Activated T-helper 2 cell treated with anti-CD3 and anti-CD28 coated beads, Interferon-gamma antibody, Interleukin-2, Interleukin-4, amounts not matched to agents 10 μg/mL and 5 μg/mL and 100 μg/mL, durations not matched to agents 14 hours and 24 hours and 36 hours (primary cell): Measurements from ENCODE around the gene POLD1. TPM values are rescaled to one million over a fixed set of nuclear protein-coding genes. Genes with fewer than 3 reads are reported as not detected.
"Not testable (repeated sequence)": the region's sequence is repeated elsewhere in the genome, so short reads cannot be mapped to it uniquely, and the experiment has no call there.

Source experiments
- DNase-seq: peaks from one replicate; pipeline ENCODE4 v3.0.0; 2021; ENCODE audit warnings: low spot score
- H3K27ac Mint-ChIP-seq: one replicate; pipeline ENCODE4 v1.8.0; 2021; ENCODE audit warnings: mixed read lengths
- H3K27me3 Mint-ChIP-seq: one replicate; pipeline ENCODE4 v1.8.0; 2021; ENCODE audit warnings: low read depth, mixed read lengths
- H3K36me3 Mint-ChIP-seq: one replicate; pipeline ENCODE4 v1.8.0; 2021; ENCODE audit warnings: low read depth, mixed read lengths
- H3K4me1 Mint-ChIP-seq: one replicate; pipeline ENCODE4 v1.8.0; 2021; ENCODE audit warnings: low read depth, mixed read lengths
- H3K4me3 Mint-ChIP-seq: one replicate; pipeline ENCODE4 v1.8.0; 2021; ENCODE audit warnings: low read depth, mild to moderate bottlenecking, moderate library complexity, mixed read lengths
- H3K9me3 Mint-ChIP-seq: one replicate; pipeline ENCODE4 v1.8.0; 2021; ENCODE audit warnings: mixed read lengths
- intact Hi-C: fragments of 100-400 bp; cut with micrococcal nuclease; formaldehyde crosslinking; loops from one replicate; pipeline ENCODE4 v1.15.1; 2023
- total RNA-seq: library from RNA; stranded (reverse); gene quantifications from 2 replicates; pipeline ENCODE4 v1.2.3, GENCODE V29; 2022

Gene POLD1
- total RNA-seq, 1 donor from 2014 or later: 153 TPM

DNA sequence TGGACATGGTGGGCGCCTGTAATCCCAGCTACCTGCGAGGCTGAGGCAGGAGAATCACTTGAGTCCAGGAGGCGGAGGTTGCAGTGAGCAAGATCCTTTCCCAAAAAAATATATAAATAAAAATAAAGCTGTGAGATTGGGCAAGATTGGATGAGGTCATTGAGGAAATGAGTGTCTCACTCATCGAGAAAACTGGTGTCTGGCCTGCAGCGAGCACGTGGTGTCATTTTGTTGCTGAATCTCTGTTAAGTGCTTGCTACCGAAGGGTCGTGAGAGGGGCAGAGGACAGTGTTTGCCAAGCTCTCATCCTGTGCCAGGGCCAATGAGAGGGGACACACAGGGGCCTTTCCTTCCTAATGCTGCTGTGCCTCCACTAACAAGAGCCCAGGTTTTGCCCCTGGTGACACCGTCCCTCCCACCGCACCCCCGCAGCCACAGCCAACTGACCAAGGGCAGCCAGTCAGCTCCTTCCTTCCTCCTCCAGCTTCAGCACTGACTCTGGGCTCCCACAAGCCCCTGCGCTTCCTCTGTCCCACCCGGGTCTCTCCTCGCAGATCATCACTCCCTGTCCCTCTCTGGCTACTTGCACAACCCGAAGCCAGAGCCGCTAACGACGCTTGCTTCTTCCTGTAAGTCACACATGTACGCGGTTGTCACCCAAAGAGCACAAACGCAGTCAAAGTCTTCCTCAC lies 3.2 kb downstream of the POLD1 start:
- peaks cover 27% of the 10 kb centered on the region for H3K4me1 Mint-ChIP-seq
- H3K27me3 Mint-ChIP-seq: no peaks in the 10 kb centered on the region
- intact Hi-C loops: no loop called here
- peak overlapping the region; percentile 38 for H3K4me3 Mint-ChIP-seq
- H3K9me3 Mint-ChIP-seq: no peaks in the 10 kb centered on the region
- H3K36me3 Mint-ChIP-seq: peaks cover 54% of the 10 kb centered on the region
- H3K27ac Mint-ChIP-seq: no peak overlapping the region
- no peak for DNase-seq

DNA sequence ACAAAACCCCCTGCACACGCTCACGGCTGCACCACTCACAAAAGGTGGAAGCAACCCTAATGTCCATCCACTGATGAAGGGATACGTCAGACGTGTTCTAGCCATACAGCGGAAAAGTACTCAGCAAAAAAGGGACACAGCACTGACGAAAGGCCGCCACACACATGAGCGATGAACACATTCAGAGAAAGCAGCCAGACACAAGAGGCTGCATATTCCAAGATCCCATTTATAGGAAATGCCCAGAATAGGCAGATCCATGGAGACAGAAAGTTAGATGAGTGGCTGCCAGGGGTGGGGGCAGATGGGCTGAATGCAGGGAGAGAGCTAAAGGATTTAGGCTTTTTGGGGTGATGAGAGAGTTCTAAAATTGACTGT lies 3.7 kb downstream of the POLD1 start:
- intact Hi-C loops: no loop called here
- H3K9me3 Mint-ChIP-seq: no peaks in the 10 kb centered on the region
- peaks cover 58% of the 10 kb centered on the region for H3K36me3 Mint-ChIP-seq
- H3K27me3 Mint-ChIP-seq: no peaks in the 10 kb centered on the region
- no peak overlapping the region for H3K27ac Mint-ChIP-seq
- peaks cover 27% of the 10 kb centered on the region for H3K4me1 Mint-ChIP-seq
- DNase-seq: no peak
- H3K4me3 Mint-ChIP-seq: peak overlapping the region; percentile 38

DNA sequence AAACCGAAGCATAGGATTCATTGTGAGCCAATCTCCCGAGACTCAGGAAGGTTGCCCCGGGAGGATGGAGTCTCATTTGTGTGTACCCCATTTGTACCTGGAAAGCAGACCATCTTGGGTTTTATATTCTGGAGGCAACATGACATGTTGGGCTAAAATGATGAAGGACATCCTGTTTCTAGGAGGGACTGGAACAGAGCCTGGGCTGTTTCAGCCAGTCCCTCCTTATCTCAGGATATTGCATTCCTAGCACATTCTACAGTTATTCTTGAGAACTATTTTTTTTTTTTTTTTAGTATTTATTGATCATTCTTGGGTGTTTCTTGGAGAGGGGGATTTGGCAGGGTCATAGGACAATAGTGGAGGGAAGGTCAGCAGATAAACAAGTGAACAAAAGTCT lies 6.1 kb downstream of the POLD1 start:
- DNase-seq, H3K27ac Mint-ChIP-seq, H3K4me3 Mint-ChIP-seq, intact Hi-C loops, H3K4me1 Mint-ChIP-seq, H3K9me3 Mint-ChIP-seq, H3K27me3 Mint-ChIP-seq: not testable (repeated sequence)
- peaks cover 58% of the 10 kb centered on the region for H3K36me3 Mint-ChIP-seq

DNA sequence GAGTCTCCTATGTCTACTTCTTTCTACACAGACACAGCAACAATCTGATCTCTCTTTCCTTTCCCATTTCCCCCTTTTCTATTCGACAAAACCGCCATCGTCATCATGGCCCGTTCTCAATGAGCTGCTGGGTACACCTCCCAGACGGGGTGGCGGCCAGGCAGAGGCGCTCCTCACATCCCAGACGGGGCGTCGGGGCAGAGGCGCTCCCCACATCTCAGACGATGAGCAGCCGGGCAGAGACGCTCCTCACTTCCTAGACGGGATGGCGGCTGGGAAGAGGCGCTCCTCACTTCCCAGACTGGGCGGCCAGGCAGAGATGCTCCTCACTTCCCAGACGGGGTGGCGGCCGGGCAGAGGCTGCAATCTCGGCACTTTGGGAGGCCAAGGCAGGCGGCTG lies 6.8 kb downstream of the POLD1 start:
- peaks cover 61% of the 10 kb centered on the region for H3K36me3 Mint-ChIP-seq
- H3K4me3 Mint-ChIP-seq, H3K4me1 Mint-ChIP-seq, H3K27me3 Mint-ChIP-seq, H3K9me3 Mint-ChIP-seq, intact Hi-C loops, H3K27ac Mint-ChIP-seq, DNase-seq: not testable (repeated sequence)

DNA sequence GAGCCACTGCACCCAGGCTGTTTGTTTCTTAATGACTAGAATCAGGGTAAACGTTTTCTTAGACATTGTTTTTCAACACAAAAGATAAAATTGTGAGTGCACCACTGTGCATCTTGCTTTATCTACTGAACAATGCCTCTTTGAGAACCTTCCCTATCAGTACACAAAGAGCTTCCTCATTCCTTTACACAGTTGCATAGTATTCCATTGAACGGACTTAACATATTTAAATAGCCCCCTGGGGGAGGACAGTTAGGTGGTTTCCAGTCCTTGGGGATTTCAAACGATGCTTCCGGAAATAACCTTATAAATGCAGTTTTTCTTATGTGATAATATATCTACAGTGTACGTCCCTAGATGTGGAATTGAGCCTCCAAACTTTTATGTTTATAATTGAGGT lies 8.6 kb downstream of the POLD1 start:
- Mint-ChIP-seq H3K9me3 (no peaks in the 10 kb centered on the region), H3K4me1 (peaks cover 2% of the 10 kb centered on the region), H3K27ac (no peak overlapping the region), H3K27me3 (no peaks in the 10 kb centered on the region), H3K36me3 (peaks cover 57% of the 10 kb centered on the region), H3K4me3 (no peak overlapping the region)
- intact Hi-C loops: no loop called here
- no peak for DNase-seq

DNA sequence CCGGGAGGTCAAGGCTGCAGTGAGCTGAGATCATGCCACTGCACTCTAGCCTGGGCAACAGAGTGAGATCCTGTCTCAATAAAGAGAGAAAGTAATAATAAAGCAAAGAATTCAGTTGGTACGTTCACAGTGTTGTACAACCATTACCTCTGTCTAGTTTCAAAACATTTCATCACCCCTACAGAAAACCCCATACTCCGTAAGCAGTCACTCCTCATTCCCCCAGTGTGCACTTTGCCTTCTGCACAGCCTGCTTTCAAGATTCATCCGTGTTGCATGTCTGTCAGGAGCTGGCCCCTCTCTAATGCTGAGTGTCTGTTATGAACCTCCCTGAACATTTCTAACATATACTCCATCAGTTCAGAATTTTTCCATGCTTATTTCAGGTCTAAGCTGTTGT lies 9.4 kb downstream of the POLD1 start:
- Mint-ChIP-seq H3K4me1 (no peaks in the 10 kb centered on the region), H3K9me3 (no peaks in the 10 kb centered on the region), H3K27ac (no peak overlapping the region), H3K36me3 (peaks cover 54% of the 10 kb centered on the region), H3K27me3 (no peaks in the 10 kb centered on the region), H3K4me3 (no peak overlapping the region)
- intact Hi-C loops: no loop called here
- DNase-seq: no peak

DNA sequence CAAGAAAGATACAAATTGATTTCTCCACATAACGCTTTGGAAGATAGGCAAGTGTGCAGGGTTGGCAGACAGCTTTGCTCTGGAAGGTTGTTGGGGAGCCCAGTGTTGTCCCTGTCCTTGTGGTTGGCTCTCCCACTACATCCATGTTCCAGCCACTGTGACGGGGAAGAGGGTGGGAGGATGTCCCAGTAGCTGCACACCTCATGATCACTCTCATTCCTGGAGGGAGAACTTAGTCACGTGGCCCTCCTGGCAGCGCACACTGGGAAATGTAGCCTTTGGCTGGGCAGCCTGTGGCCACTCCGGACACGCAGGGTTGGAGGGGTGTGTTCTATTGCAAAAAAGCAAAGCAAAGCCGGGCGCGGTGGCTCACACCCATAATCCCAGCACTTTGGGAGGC lies 9.9 kb downstream of the POLD1 start:
- Mint-ChIP-seq H3K27me3 (no peaks in the 10 kb centered on the region), H3K36me3 (peaks cover 54% of the 10 kb centered on the region), H3K9me3 (no peaks in the 10 kb centered on the region), H3K27ac (no peak overlapping the region), H3K4me3 (no peak overlapping the region), H3K4me1 (no peaks in the 10 kb centered on the region)
- intact Hi-C loops: no loop called here
- DNase-seq: no peak

DNA sequence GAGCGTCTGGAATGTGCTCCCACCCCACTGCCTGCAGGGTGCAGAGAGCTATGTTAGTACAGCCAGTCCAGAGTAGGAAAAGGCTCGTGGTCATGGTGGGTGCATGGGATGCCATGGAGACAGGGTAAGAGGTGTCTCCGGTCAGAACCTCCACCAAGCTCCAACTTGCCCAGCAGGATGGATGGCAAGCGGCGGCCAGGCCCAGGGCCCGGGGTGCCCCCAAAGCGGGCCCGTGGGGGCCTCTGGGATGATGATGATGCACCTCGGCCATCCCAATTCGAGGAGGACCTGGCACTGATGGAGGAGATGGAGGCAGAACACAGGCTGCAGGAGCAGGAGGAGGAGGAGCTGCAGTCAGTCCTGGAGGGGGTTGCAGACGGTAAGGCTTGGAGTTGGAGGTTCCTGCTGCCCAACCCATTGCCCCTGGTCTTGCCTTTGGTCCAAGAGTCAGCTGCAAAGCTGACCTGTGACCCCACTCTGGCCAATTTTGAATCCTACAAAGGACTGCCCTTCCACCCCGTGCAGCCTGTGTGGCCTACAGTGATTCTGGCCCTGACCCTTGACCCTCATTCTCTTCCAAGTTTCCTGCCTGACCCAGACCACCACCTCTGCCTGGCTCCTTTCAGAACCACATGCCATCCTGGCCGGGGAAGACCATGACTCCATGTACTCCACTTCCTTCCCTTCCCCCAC lies 14.7 kb downstream of the POLD1 start:
- Mint-ChIP-seq H3K27ac (no peak overlapping the region), H3K4me3 (no peak overlapping the region), H3K36me3 (peaks cover 34% of the 10 kb centered on the region), H3K27me3 (no peaks in the 10 kb centered on the region), H3K9me3 (no peaks in the 10 kb centered on the region), H3K4me1 (no peaks in the 10 kb centered on the region)
- intact Hi-C loops: no loop called here
- no peak for DNase-seq

DNA sequence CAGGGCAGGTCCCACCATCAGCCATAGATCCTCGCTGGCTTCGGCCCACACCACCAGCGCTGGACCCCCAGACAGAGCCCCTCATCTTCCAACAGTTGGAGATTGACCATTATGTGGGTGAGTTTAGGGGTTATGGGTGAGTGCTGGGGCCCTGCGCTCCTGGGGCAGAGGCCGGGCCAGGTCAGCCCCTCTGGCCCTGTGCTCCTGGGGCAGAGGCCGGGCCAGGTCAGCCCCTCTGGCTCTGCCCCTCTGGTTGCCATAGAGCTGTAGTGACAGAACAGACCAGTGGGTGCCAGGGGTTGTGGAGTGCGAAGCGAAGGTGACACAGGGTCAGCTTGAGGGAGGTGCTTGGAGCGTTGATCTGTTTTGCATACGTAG lies 15.2 kb downstream of the POLD1 start:
- no peak overlapping the region for H3K27ac Mint-ChIP-seq
- peaks cover 36% of the 10 kb centered on the region for H3K36me3 Mint-ChIP-seq
- no peaks in the 10 kb centered on the region for H3K4me1 Mint-ChIP-seq
- intact Hi-C loops: no loop called here
- no peaks in the 10 kb centered on the region for H3K27me3 Mint-ChIP-seq
- DNase-seq: no peak
- H3K9me3 Mint-ChIP-seq: no peaks in the 10 kb centered on the region
- H3K4me3 Mint-ChIP-seq: no peak overlapping the region

DNA sequence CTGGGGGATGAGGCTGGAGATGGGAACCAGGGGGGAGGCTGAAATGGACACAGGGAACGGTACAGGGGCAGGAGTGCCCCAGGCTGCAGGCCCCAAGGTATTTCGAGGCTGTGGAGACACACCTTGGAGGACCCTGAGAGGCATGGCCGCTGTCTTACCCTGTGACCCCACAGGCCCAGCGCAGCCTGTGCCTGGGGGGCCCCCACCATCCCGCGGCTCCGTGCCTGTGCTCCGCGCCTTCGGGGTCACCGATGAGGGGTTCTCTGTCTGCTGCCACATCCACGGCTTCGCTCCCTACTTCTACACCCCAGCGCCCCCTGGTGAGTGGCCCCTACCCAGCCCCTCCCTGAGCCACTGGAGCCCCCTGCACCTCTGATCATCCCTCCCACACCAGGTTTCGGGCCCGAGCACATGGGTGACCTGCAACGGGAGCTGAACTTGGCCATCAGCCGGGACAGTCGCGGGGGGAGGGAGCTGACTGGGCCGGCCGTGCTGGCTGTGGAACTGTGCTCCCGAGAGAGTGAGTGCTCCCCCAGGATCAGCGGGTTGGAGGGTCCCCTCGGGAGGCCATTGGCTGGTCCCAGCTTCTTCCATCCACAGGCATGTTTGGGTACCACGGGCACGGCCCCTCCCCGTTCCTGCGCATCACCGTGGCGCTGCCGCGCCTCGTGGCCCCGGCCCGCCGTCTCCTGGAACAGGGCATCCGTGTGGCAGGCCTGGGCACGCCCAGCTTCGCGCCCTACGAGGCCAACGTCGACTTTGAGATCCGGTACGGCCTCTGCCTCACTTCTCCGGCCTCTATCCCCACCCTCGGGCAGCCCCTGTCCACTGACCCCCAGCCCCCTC lies 17.7 kb downstream of the POLD1 start:
- Mint-ChIP-seq H3K4me3 (no peak overlapping the region), H3K27ac (no peak overlapping the region), H3K9me3 (no peaks in the 10 kb centered on the region), H3K4me1 (no peaks in the 10 kb centered on the region), H3K27me3 (no peaks in the 10 kb centered on the region), H3K36me3 (peaks cover 46% of the 10 kb centered on the region)
- DNase-seq: no peak
- intact Hi-C loops: no loop called here

DNA sequence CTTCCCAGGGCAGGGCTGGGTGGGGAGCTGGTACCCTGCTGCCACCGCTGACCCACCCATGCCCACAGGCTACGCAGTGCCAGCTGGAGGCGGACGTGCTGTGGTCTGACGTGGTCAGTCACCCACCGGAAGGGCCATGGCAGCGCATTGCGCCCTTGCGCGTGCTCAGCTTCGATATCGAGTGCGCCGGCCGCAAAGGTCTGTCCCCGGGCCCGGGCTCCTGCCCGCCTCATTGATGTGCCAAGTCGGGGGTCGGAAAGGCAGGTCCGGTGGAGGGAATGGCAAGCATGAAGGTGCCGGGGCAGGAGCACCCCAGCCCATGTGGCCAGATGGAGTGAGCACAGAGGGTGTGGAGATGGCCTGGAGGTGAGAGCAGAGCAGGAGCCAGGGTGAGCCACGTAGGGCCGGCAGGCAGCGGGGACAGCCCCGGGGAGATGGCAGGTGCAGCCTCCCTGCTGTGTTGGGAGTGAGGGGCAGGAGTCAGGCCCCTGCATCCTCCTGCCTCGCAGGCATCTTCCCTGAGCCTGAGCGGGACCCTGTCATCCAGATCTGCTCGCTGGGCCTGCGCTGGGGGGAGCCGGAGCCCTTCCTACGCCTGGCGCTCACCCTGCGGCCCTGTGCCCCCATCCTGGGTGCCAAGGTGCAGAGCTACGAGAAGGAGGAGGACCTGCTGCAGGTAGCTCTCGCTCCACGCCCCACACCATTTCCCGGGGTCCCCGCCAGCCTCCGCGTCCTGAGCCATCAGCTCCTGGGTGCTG lies 18.6 kb downstream of the POLD1 start:
- H3K9me3 Mint-ChIP-seq: no peaks in the 10 kb centered on the region
- DNase-seq: no peak
- intact Hi-C loops: no loop called here

DNA sequence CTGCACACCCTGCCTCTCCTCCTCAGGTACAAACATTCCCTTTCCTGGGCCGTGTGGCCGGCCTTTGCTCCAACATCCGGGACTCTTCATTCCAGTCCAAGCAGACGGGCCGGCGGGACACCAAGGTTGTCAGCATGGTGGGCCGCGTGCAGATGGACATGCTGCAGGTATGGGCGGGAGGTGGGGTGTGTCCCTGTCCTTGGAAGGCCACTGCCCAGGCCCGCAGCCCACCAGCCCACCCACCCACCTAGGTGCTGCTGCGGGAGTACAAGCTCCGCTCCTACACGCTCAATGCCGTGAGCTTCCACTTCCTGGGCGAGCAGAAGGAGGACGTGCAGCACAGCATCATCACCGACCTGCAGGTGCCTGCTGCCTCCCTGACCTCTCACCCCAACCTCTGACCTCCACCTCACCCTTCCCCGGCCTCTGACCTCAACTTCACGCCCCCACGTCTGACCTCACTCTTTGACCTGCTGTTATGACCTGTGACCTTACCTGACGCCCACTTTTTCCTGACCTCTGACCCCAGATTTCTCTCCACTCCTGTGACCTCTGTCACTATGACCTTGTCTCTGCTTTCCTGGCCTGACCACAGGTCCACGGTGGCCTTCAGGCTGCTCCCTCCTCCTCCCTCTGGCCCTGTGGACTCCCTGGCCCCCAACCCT lies 22.1 kb downstream of the POLD1 start:
- Mint-ChIP-seq H3K27me3 (no peaks in the 10 kb centered on the region), H3K36me3 (peaks cover 52% of the 10 kb centered on the region), H3K27ac (no peak overlapping the region), H3K4me1 (no peaks in the 10 kb centered on the region), H3K4me3 (no peak overlapping the region), H3K9me3 (no peaks in the 10 kb centered on the region)
- intact Hi-C loops: no loop called here
- no peak for DNase-seq

More for the DNA sequence above, 18.6 kb downstream of the POLD1 start:
- Mint-ChIP-seq H3K27me3 (no peaks in the 10 kb centered on the region), H3K36me3 (peaks cover 49% of the 10 kb centered on the region), H3K4me1 (no peaks in the 10 kb centered on the region), H3K27ac (no peak overlapping the region), H3K4me3 (no peak overlapping the region)
